Measurements from ENCODE around the gene PPP1R12C.

The PPP1R12C gene

DNA sequence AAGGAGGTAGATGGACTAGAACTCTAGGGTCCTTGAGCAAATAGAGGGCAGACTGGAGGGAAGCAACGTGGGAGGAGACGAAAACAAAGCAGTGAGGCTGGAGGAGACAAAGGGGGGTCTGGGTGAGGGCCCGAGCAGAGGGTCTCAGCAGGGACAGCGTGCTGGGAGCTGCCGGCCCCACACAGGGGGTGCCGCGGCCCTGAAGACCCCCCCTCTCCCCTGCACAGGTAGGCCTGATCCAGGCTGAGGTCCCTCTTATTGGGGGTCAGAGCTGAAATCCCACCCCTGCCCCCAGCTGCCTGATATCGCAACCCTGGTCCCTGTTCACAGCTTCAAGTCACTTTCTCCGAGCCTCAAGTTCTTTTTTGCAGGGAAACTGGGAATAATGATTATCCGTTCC, 33.0 kb downstream of the PPP1R12C start:
- H3K27ac ChIP-seq = no peak overlapping the region
- TF ChIP-seq, protein P1, sequence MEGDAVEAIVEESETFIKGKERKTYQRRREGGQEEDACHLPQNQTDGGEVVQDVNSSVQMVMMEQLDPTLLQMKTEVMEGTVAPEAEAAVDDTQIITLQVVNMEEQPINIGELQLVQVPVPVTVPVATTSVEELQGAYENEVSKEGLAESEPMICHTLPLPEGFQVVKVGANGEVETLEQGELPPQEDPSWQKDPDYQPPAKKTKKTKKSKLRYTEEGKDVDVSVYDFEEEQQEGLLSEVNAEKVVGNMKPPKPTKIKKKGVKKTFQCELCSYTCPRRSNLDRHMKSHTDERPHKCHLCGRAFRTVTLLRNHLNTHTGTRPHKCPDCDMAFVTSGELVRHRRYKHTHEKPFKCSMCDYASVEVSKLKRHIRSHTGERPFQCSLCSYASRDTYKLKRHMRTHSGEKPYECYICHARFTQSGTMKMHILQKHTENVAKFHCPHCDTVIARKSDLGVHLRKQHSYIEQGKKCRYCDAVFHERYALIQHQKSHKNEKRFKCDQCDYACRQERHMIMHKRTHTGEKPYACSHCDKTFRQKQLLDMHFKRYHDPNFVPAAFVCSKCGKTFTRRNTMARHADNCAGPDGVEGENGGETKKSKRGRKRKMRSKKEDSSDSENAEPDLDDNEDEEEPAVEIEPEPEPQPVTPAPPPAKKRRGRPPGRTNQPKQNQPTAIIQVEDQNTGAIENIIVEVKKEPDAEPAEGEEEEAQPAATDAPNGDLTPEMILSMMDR (conservative IDR thresholded peaks at IDR 0.05) = no peak

DNA sequence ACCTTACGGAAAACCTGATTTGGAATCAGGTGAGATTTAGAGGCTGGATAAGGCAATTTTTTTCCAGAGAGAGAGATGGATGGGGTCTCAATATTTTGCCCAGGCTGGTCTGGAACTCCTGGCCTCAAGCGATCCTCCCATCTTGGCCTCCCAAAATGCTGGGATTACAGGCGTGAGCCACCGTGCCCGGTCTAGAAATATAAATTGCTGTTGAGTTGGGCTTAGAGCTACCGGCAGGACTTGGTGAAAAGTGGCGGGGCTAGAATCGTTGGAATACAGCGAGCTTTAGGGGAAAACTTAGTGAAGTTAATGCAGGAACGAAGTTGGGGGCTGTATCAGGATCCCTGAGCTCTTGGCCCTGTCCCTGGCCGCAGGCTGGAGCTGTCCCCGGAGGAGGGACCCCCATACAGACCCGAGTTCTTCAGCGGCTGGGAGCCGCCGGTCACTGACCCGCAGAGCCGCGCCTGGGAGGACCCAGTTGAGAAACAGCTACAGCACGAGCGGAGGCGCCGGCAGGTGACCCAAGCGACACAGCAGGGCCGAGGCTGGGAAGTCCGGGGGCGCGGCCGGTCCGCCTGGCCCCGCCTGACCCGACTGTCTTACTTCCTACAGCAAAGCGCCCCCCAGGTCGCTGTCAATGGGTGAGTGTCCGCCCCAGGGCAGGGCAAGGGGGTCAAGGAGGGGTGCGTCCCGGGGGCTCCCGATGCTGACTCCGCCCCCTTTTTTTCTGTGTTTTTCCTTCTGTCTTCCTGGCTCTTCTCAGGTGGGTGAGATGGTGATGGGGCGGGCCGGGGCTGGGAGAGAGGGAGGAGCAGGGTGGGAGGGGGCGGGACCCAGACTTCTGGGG, 34.2 kb downstream of the PPP1R12C start:
- no peak overlapping the region for H3K27ac ChIP-seq
- TF ChIP-seq, protein P1 (conservative IDR thresholded peaks at IDR 0.05) = no peak

DNA sequence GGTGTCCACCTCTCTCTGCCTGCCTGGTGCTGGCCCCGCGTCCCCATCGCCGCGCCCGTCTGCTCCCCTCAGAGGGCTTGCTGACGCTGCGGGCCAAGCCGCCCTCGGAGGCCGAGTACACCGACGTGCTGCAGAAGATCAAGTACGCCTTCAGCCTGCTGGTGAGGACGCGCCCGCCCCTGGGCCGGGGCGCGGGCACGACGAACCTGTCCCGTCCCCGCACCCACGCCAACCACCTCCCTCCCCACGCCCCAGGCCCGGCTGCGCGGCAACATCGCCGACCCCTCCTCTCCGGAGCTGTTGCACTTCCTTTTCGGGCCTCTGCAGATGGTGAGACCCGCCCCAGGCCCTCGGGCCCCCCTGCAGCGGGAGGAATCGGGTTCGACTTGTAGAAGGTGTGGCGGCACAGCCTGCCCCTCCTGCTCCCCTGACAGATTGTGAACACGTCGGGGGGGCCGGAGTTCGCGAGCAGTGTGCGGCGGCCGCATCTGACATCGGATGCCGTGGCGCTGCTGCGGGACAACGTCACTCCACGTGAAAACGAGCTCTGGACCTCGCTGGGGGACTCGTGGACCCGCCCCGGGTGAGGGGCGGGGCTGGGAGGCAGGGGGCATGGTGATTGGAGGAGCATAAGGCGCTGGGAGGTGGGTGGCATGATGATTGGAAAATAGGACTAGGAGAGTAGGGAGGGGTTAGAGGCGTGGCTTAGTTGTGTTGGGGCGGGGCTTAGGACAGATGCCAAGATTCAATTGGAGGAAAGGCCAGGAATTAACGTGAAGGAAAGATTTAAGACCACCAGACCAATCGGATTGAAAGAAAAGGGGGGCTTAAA, 35.2 kb downstream of the PPP1R12C start:
- TF ChIP-seq, protein P1 (conservative IDR thresholded peaks at IDR 0.05) = no peak
- H3K27ac ChIP-seq = no peak overlapping the region

DNA sequence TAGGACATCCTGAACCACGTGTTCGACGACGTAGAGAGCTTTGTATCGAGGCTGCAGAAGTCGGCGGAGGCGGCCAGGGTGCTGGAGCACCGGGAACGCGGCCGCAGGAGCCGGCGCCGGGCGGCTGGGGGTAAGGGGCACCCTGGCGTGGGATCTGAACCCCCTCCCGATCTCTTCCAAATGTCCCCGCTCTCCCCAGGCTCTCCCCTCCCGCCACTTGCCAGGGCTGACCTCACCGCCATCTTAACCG, 35.7 kb downstream of the PPP1R12C start:
- H3K27ac ChIP-seq = no peak overlapping the region
- TF ChIP-seq, protein P1 (conservative IDR thresholded peaks at IDR 0.05) = no peak

DNA sequence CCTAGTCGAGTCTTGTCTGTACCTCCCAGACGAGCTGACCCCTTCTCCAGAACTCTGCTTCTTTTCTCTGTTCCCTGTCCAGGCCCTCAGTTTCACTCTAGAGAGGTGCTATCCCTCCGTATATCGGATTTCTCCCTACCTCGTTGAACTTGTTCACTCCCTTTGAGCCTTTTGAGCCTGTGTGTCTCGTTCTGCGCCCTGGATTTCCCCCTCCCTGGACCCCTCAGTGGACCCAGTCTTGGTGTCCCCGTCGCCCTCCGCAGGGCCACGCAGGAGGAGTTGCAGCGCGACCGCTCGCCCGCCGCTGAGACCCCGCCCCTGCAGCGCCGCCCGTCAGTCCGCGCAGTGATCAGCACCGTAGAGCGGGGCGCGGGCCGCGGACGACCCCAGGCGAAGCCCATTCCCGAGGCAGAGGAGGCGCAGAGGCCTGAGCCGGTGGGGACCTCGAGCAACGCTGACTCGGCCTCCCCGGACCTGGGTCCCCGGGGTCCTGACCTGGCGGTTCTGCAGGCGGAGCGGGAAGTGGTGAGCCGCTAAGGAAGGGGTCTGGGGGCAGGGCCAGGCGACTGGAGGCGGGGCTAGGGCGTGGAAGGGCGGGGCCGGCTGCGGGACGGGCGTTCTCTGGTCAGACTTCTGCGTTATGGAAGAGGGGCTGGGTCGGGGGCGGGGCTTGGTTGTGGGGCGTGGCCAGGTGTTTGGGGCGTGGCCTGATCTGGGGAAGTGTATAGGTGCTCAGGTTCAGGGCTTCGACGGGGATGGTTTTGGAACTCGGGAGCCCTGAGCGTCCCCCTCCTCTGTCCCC, 36.3 kb downstream of the PPP1R12C start:
- H3K27ac ChIP-seq = no peak overlapping the region
- TF ChIP-seq, protein P1 (conservative IDR thresholded peaks at IDR 0.05) = no peak

DNA sequence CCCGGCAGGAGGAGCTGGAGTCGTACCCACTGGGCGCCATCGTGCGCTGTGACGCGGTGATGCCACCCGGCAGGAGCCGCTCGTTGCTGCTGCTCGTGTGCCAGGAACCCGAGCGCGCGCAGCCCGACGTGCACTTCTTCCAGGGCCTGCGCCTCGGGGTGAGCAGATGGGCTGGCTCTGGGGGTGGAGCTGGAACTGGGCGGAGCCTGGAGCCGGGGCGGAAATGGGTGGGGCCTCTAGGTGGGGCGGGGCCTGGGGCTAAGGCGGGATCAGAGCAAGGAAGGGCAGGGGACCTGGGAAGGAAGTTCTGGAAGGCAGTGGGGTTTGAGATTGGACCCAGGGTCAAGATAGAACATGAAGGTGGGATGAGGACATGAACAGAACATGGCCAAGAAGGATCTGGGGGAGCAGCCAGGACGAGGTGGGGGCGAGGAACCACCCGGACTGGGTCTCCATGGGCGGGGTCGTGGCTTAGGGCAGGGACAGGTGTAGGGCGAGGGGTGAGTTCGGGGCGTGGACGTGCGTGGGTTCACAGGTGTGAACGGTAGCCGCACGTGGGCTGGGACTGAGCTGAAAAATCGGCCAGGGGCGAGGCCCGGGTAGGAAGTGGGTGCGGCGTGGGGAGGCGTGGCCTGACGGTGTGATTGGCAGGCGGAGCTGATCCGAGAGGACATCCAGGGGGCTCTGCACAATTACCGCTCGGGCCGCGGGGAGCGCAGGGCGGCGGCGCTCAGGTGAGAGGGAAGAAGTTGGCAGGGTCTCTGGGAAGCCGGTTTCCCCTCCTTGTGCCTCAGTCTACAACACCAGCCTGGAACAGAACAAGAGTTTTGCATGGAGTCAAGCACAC, 37.1 kb downstream of the PPP1R12C start:
- H3K27ac ChIP-seq = no peak overlapping the region
- TF ChIP-seq, protein P1 (conservative IDR thresholded peaks at IDR 0.05) = no peak

Measured in VCaP (cell line).